AG08396 (cell line): ENCODE measurements around the gene NRSN2.

ENCODE experiments used
- DNase-seq: peaks from one replicate; pipeline ENCODE4 v3.0.0; 2012; ENCODE audit warnings: low spot score, mixed read lengths

NRSN2 gene

DNA sequence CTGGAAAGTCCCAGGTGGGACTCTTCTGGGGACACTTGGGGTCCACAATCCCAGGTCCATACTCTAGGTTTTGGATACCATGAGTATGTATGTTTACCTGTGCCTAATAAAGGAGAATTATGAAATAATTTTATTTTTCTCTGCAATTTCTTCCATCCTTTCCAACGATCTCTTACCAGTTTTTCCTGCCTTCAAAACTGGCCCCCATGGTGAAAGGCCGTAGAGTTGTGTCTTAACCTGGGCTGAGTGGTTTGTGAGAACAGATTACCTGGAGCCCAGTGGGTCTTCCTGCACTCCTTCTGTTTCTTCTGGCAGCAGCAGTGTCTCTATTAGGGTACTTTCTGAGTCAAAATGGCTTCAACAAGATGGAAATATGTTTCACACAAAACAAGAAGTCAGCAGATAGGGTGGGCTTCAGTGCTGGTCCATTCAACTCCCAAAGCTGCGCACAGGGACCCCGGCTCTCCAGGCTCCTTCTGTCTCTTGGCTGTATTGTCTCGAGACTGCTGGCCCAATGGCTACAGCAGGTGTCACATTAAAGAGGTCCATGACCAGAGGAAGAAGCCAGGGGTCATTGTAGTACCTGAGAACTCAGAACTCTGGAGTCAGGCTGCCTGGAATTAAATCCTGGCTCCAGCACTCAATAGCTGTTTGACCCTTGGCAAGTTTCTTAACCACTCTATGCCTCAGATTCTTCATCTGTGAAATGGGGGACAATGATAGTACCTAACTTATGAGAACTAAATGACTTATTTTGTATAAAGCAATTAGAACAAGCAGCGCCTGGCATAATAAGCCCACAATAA lies 50.7 kb downstream of the NRSN2 start:
- no peak for DNase-seq

- DNase-seq, result no peak
Observed at GRCh38 chr20:399182-399707, 52.3 kb downstream of the NRSN2 start.

GRCh38 chr20:400128-400453 lies 53.2 kb downstream of the NRSN2 start:
- DNase-seq, result no peak

DNA sequence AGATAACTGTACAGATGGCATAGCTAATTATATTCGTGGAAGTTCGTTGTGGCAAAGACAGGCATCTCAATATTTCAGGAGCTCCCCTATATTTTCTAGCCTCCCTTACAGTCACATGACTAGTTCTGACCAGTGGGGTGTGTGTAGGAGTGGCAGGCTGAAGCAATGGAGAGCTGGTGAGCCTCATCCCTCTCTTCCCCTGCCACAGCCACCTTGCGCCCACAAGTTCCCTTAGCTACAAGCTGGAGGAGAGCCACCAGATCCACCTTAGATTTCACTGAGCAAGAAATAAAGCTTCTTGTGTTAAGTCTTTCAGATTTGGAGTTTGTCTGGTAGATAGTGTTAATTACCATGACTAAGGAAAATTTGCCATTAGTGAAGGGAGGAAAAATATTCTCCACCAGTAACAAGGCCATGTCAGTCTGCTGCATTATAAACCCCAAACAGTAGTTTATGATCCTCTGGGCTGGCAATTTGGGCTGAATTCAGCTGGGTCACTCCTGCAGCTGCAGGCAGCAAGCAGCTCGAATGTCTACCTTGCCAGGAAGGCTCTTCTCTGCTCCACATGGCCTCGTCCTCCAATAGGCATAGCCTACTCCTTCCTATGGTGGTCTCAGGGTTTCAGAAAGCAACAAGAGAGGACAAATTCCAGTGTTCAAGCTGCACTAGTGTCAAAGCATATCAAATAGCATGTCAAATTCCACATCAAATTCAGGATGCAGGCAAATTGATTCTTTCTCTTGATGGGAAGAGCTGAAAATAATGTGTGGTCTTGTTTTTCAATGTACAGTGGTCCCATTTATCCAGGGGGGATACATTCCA lies 53.8 kb downstream of the NRSN2 start:
- no peak for DNase-seq

DNA sequence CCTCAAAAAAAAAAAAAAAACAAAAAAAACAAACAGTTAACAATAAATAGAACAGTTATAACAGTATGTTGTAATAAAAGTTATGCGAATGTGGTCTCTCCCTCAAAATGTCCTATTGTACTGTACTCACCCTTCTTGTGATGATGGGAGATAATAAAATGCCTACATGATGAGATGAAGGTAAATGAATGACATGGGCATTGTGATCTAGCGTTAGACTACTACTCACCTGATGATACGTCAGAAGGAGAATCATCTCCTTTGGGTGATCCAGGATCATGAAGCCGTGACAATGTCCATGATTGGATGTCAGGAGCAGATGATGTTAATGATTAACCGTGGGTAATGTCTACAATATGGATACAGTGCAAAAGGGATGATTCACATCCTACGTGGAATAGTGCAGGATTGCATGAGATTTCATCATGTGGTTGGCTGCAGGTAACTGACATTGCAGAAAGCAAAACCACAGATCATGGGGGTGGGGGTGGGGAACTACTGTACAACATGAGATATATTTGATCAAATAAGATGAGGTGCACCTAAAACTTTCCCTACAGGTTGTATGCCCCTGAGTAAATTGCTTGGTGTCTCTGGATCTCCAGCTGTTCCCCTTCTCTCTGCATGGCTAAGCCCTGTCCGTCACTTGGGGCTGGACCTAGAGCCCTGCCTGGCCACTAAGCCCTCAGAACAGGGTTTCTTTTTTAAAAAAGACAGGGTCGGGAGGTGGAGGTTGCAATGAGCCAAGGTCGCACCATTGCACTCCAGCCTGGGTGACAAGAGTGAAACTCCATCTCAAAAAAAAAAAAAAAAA lies 55.0 kb downstream of the NRSN2 start:
- DNase-seq, result no peak

DNA sequence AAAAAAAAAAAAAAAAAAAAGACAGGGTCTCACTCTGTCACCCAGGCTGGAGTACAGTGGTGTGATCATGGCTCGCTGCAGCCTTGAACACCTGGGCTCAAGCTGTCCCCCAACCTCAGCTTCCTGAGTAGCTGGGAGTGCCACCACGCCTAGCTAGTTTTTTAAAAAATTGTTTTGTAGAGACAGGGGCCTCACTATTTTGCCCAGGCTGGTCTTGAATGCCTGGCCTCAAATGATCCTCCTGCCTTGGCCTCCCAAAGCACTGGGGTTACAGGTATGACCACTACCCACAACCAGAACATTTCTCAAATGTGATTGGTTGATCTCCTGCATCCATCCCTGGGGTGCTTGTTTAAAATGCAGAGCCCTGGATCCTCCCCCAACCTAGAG lies 55.6 kb downstream of the NRSN2 start:
- no peak for DNase-seq

GRCh38 chr20:402898-403581 lies 56.1 kb downstream of the NRSN2 start:
- DNase-seq, result no peak

DNA sequence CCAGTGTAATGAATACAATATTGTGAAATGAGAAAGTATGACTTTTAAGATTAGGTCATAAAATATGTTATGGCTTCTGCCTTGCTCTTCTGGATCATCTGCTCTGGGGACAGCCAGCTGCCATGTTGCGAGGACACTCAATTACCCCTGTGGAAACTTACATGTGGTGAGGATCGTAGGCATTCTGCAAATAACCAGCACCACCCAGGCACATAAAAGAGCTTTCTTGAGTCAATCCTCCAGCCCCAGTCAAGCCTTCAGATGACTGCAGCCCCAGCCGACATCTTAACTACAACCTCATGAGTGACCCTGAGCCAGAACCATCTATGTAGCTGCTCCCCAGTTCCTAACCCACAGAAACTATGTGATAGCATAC lies 56.7 kb downstream of the NRSN2 start:
- DNase-seq, result no peak

DNA sequence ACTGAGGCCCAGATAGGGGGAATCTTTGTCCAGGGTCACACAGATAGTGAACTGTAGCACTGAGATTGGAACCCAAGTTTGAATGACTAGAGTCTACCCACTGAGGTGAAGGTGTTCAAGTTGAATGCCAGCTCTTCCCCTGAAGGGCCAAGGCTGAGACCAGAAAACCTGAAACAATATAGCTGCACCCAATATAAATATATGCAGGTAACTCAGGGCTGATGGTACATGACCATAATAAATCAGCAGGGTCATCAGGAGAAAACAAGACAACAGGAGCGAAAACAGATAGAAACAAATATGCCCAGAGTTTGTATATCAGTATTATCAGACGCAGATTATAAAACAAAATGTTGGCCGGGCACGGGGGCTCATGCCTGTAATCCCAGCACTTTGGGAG lies 57.2 kb downstream of the NRSN2 start:
- DNase-seq, result no peak
